ENCODE measurements around the gene PDE2A.

Gene PDE2A

DNA sequence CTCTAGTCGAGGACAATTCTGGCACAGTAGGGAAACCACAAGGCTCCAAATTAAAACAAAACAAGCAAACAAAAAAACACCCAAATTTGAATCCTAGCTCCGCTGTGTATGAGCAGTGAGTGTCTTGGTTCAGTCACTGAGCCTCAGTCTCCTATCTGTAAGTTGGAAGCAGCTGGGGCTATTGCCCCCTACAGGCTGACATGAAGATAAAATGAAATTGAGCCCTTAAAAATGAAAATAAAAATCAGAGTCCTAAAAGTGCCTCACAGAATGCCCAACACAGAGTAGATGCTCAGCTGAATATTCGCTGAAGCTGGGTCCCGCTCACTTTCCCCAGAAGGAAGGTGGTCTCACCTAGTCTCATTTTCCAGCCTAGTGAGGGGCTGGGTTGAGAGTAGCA lies 65.2 kb downstream of the PDE2A start:
- DNase-seq, result no peak

DNA sequence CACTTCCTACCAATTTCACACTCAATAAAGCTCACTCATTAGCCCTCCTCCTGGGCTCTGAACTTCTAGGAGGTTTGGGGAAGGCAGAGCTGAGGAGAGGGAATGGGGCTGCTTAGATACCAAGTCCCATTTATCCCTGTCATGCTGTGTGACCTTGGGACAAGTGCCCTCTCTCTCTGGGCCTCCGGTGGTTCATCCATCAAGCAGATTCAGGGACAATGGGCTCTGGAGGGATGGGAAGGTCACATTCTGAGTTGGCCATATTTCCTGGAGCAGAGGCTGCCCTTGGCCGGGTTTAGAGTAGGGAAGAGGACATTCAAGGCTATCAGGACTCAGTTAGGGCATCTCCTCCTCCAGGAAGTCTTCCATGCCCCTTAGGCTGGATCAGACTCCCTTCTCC lies 66.7 kb downstream of the PDE2A start:
- DNase-seq, result no peak

DNA sequence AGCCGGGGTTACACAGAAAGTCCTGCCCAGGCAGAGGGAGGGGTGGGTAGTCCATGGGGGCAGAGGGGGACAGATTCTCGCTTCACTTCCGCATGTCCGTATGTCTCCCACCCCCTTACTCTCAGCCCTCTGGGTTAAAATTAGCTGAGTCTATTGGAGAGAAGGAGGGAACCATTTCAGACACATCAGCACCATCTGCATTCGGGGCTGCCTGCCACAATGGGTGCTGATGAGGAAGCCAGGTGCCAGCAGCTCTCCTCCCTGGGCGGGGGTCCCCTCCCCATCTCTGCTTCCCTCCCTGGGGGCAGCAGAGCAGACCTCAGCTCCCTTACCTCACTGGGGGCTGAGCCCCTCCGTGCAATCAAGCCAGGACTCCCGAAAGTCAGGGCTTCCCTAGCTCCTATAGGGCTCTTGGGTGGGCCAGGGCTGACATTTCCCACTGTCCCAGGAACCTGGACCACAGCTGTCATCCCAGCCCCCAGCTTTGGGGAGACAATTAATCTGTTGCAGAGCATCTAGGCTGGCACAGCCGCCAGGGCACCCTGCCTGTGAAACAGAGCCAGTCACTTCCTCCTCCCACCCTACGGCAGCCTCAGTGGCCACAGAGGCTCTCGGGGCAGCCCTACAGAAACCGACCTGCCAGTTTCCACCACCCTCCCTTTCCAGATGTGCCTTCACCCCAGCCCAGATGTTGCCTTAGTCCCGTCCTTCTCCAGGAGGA lies 67.3 kb downstream of the PDE2A start:
- DNase-seq, result no peak

DNA sequence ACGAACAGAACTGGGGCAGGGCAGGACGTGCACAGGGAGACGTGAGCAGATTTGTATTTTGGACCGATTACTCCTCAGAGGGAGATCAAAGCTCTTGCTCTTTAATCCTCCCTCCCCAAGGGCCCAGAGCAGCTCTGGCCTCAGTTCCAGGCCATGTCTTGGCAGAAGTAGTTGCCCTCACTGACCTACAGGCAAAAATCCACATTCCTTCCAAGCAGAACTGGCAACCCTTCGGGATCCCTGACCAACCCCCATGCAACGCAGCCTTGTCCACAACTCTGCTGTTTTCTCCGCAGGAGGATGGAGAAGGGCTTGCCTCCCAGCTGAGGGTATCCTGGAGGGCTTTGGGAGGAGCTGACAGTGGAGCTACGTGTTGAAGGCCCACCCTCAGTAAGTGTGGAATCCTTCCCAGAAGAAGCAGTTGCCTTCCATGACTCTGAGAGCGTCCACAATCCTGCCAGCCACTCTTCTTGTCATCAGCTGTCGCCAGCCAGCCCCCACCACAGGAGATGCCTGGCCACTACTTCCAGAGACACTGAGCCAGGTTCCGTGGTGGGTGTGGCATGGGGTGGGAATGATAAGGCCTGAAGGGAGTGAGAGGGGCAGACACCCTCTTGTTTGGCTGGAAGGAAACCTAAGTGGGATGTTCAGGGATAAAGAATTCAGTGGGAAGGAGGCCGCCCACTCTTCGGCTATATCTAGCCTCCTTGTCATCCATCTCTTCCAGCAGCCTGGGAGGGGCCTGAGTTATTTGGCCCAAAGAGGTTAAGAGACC lies 68.1 kb downstream of the PDE2A start:
- no peak for DNase-seq

DNA sequence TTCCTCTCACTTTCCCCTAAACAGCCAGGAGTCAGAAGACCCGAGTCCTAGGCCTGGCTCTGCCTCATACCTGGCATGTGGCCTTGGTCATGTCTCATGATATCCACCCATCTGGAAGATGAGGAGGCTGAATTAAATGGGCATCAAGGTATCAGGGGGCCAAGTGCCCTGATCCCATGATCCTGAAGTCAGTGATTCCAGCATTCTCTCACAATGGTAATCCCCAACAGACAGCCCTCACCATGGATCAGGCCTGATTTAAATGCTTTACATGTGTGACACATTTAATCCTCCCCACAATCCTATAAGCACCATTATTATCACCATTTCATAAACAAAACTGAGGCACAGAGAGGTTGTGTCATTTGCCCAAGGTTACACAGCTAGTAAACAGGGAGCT lies 70.0 kb downstream of the PDE2A start:
- no peak for DNase-seq

DNA sequence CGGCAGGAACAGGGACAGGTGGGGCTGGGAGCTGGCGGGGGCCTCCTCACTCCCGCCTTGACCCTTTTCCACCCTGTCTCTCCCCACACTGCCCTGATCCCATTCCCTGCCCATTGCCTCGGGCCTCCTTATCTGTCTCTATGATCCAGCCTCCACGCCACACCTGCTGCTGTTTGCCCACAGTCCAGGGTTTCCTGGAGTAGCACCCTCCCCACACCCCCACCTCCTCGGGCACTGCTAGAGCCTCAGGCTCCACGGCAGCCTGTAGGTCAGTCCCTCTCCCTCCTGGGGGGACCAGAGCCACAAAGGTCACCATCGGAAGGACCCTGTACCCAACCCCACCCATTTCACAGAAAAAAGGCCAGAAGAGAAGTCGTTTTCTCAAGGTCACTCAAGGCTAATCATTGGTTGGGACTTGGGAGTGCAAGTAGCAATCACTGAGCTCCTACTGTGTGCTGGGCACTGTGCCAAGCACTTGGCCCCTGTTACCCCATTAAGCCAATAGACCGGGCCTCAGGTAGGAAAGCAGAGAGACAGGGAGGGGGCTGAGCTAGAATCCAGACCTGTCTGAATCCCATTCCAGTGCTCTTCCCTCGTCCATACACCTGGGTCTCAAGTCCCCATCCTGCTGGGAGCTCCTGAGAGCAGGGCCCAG lies 71.8 kb downstream of the PDE2A start:
- no peak for DNase-seq

DNA sequence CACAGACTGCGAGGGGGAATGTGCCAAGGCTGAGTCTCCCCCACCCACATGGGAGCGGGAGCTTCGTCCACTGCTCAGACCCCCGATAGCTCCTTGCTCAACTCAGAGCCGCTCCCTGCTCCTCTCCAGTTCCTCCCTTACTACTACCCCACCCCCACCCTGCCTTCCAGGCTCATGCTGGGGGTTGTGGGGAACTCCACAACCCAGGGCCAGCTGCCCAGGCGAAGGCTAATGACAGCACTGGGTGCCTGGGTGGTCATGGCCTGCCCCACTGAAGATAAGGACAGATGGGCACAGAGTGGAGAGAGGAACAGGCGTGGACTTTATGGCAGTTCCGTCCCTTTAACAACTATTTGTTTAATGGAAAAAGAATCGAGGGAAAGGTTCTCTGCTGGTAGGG lies 73.7 kb downstream of the PDE2A start:
- no peak for DNase-seq

DNA sequence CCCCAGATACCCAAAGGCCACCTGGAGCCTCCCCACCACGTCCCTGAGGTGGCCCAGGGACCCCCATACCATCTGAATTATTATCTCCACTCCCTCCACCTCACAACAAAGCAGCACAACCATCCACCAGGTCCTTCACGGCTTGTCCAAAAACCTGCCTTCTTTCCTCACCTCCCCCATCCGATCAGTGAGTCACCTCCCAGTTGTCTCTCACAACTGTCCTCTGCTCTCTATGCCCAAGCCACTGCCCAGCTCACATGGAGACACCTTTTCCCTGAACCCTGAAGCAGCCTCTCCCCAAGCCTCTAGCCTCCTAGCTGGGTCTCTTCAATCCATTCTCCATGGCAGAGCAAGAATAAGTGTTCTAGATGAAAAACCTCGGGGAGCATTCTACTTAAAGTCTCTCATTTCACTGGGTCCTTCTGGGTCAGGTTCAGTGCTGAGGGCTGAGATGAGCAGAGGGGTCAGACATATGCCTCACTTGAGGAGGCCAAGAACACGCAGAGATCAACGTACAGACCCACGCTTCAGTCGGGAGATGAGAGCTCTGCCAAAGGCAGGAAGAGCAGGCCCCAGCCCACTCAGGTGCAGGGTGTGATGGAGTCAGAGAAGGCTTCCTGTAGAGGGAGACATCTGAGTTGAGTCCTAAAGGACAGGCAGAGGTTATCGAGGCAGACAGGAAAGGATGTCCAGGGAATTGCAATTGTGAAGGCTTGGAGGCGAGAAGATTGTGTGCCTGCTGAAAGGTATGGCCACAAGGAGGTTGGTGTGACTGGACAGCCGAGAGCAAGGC lies 74.7 kb downstream of the PDE2A start:
- DNase-seq, result no peak

DNA sequence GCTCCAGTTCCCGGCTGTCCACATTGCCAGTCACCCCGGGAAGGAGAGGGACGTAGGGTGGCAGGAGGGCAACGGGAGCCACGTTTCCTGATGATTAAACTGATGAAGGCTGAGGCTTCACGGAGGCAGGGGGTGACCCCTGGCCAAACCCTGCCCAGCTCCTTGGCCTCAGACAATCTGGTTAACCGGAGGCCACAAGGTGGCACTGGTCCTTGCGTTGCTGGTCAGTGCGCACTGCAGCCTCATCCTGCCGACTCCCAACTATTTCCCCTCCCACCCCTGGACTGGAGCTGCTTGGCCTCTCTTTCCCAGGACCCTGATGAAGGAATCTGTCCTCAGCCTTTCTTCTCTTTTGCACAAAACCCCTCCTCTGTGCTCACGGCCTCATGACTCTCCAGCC lies 75.3 kb downstream of the PDE2A start:
- no peak for DNase-seq

DNA sequence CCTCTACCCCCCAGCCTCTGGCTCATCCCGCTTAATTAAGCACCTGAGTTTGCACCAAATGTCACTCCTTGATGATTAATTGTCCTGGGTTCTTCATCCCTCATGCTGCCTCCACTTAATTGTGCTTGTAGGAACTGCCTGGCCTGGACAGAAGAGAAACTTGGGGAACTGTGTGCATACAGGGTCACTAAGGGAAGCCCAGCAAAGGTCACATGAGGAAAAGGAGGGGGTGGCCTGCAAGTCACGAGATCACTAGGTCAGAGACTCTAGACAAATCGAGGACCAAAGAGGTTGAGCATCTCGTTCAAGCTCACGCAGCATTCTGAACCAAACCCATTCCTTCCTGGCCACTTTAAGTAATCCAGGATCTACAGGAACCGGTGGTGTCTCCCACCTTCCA lies 75.8 kb downstream of the PDE2A start:
- DNase-seq, result no peak

DNA sequence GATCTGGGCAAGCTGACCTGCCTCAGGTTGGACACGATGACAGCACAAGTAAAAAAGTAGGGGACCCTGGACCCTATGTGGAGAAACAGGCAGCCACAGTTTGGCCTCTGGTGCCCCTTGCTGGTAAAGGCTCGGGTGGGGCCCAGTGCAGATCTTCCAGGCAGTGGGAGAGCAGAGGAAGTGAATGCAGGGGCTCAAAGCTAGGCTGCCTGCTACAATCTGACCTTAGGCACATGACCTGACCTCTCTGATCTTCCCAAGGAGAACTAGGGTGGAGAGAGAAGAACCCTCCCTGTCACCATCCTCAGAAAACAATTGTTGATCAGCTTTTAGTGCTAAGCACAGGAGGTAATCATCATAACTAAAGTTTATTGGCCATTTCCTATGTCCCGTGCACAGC lies 76.5 kb downstream of the PDE2A start:
- no peak for DNase-seq

DNA sequence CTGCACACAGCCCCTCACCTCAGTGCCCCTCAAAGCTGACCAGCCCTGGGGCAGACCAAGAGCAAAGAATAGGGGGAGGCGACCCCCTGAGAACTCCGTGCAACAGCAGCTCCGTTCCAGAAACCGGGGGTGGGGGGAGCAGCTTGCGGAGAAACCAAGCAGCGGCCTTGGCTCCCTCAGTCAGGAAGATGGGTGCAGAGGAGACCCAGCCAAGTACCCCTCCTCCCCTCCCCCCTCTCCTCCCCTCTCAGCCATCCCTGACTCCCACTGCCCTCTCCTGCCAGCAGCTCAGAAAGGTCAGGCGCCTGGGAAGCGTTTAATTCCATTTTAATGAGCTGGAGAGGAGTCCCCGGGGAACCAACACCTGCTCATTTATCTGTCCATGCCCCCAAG lies 78.9 kb downstream of the PDE2A start:
- no peak for DNase-seq

DNA sequence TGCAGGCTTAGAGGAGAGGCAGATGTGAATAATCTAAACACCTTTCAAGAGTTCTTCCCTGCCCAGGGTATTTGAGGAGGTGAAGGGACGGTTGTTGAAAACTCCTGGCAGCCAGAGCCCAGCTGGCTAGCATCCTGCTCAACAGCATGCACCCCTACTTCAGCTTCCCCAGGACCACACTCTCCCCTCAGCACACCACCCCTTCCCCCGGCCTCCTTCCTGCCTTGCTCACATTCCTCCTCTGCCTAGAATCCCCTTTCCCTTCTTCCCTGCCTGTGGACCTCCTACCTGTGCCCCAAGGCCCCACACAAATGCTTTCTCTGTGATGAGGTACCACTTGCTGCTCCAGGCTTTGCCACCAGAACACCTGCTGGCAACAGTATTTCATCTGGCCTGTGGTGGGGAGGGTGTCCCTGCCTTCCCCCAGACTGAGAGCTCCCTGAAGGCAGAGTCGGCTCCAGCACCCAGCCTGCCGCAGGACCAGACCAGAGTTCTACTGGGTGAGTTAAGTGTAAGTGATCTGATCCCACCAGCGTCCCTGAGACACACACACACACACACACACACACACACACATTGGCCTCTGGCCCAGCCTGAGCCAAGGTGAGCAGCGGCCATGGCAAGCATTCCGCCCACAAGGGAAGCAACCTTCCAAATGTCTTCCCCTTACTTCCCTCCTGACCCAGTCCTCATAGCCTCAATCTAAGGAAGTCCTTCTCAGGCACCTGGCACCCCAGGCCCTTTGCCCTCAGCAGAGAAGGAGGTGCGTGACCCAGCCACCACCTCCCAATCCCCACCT lies 79.5 kb downstream of the PDE2A start:
- no peak for DNase-seq

DNA sequence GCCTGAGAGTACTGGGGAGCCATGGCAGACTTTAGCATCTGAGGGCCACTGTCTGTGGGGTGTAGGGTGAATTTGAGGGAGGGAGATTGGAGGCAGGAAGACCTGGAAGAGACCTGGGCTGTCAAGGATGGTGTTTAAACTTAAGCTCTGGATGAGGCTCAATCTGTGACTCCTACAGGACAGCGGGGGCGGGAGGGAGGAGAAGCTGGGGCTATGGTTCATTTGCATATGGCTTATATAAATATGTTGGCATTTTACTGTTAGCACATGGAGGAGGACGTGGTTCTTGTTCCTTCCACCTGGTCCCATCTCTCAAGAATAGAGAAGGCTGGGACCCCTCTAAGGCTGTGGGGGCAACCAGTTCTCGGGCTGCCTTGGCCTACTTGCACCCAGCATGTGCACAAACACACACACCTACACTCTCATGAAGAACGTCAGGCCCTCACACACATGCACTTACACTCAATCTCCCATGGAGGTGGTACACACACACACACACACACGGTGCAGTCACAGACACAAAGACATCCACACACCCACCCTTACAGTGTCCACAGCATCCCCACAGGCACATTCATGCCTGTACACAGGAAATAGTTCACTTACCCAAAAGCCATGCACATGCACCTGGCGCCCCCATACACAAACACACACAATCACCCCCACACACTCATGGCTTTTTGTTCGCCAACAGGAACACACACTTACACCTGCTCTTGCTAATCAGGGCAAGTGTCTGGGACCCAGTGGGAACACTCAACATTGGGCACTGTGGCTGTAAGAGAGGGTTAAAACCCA lies 81.3 kb downstream of the PDE2A start:
- DNase-seq, result no peak

DNA sequence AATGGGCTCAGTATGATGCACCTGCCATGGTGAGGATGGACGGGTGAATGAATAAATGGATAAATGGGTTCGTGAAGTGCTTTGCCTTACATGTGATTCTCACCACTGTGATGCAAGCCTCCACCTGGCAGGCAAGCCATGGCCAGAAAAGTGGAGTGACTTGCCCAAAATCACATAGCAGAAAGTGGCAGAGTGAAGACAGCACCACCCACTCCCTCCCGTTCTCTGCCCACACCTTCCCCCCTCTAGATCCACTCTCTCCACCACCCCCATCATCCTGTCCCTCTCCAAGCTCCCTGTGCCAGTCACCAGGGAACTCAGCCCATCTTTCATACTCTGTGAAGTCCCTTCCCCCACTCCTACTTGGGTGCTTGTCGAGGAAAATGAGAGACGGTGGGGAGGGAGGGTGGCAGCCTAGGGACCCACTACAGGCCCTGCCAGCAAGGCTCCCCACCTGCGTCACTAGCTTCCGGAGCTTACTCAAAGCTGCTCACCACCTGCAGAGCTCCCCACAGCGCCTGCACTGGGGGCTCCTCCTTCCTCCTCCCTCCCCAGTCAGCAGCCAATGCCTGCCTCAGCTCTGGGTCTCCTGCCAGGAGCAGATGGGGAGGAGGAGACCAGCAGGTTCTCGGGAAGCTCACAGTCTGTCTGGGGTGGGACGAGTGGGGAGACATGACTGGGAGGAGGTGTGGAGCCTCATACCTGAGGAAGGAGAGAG lies 82.3 kb downstream of the PDE2A start:
- DNase-seq, result peak; percentile 84

DNA sequence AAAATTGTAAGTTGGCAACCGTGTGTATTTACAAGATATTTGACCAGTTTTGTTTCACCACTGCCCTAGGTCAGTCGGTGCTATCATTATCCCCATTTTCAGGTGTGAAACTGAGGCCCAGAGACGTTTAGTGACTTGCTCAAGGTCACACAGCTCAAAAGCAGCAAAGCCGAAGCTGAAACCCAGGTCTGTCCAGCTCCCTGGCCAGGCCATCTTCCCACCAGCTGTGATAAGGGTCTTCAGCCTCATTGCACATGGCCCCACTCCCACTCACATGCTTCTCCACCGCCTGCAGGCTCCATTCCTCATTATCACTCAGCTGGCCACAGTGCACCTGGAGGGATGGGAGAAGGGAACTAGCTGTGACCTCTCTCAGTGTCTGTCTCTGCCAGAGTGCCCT lies 83.2 kb downstream of the PDE2A start:
- DNase-seq, result no peak

DNA sequence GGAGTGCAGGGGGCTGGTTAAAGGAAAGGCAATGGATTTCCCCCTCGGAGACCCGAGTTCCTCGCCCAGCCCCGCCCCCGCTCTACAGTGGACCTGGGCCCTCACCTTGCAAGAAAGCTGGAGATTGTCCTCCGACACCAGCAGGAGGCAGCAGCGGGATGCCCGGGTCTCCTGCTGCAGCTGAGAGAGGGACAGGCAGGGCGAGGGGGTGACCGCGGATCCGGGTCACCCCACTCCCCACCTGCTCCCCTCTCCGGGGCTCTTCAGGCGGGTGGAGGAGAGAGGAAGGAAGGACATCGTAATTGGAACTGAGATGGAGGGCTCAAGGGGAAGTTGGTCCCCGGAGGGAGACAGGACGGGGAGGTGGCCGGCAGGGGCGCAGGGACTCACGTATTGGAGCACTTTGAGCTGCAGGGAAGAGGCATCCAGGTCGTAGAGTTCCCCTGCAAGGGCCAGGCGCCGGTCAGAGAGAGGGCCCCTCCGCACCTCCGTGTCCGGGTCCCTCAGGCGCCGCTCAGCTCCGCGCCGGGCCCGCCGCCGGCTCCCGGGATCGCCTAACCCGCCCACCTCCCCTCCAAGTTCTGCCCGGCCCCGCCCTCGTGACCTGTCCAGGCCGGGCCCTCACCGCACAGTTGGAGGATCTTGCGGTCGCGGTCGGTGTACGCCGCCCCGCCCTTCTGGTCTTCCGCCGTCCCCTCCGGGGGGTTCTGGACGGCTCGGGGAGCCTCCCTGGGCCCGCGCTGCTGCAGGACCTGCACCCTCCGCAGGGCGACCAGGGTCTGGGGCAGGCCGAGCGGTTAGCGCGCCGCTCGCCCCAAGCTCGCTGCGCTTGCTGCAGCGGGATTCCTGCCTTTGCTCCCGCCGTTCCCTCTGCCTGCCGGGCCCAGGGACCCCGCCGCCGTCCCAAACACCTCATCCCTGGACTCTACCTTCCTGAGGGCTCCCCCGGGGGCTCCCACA lies 84.1 kb downstream of the PDE2A start:
- no peak for DNase-seq

DNA sequence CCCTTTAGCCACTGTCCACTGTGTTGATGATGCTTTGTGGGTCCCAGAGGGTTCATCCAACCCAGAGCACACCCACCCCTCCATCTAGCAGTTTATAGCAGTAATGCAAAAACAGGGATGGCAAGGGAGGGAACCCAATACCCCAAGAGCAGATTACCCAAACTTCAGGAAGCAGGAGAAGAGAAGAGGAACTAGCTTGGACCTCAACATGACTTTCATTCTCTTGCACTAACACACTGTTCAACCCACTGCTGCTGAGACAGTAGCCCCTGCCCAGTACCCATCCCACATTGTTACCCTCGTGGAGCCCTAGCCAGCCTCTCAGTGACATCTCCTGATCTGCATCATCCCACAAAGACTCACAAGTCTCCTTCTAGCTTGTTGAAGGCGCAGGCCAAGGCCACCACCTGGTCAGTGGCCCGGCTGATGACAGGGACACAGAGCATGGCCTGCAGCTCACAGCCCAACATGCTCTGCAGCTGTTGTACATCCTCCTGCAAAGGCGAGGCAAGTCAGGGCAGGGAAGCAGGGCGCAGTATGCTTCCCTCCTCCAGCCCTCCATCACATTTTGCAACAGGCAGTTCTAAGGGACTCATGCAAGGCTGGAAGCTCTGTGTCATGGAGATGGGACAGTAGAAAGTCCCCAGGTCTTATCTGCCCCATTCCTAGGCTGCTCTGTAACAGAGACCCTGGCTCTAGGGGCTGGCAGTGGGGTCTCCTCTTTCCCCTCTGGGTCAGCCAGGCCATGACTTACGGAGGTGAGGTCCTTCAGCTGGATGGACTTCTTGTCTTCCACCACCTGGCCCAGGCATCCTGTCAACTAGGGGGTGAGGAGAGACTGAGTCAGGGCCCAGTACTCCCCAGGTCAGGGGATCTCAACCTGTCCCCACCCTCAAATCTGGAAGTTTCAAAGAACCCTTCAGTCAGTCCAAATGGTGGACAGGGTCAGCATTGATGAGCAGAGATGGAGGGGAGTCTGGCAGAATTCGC lies 85.5 kb downstream of the PDE2A start:
- no peak for DNase-seq

Data from NCI-H1436 (cell line).